Keratinocyte (primary cell): ENCODE measurements around the gene PTPRT. TPM values are rescaled to one million over a fixed set of nuclear protein-coding genes. Genes with fewer than 3 reads are reported as not detected.

Experiments used
- DNase-seq: peaks from one replicate; pipeline ENCODE4 v3.0.0-alpha.2; 2011; ENCODE audit warnings: low read depth, missing footprints, low spot score
- FAIRE-seq: peaks from 2 replicates; lab custom pipeline; 2011; peaks lifted over from hg19 to GRCh38; lab: Jason Lieb, UNC
- H2AFZ ChIP-seq: 2 replicates; pipeline ENCODE4 v1.6.0; 2012; ENCODE audit warnings: low read length, control low read depth, inconsistent platforms; ENCODE audit not compliant: control insufficient read depth
- H3K27ac ChIP-seq: 2 replicates; pipeline ENCODE4 v1.5.1; 2011; ENCODE audit warnings: low read length; ENCODE audit not compliant: control insufficient read depth, insufficient read depth
- H3K27me3 ChIP-seq: 3 replicates; pipeline ENCODE4 v1.6.0; 2011; ENCODE audit warnings: low read length; ENCODE audit not compliant: control insufficient read depth, insufficient read depth; ENCODE audit errors: extremely low read depth
- H3K36me3 ChIP-seq, 2 experiments: 2 replicates in 1 of 2; 3 replicates in 1 of 2; pipeline ENCODE4 v1.5.1; 2011; ENCODE audit warnings: low read length in 2 of 2, mild to moderate bottlenecking in 1 of 2; ENCODE audit not compliant: control insufficient read depth in 2 of 2, insufficient read depth in 2 of 2; ENCODE audit errors: extremely low read depth in 1 of 2
- H3K4me1 ChIP-seq: 3 replicates; pipeline ENCODE4 v1.5.1; 2011; ENCODE audit warnings: low read length; ENCODE audit not compliant: control insufficient read depth, insufficient read depth; ENCODE audit errors: extremely low read depth
- H3K4me2 ChIP-seq: 3 replicates; pipeline ENCODE4 v1.6.0; 2011; ENCODE audit warnings: low read depth, low read length; ENCODE audit not compliant: control insufficient read depth, insufficient read depth; ENCODE audit errors: extremely low read depth
- H3K4me3 ChIP-seq, 3 experiments: fragments of 200-600 bp in 1 of 3; sonication (generic) in 1 of 3; 2 replicates in 2 of 3; 3 replicates in 1 of 3; pipeline ENCODE4 v1.5.1; 2011 to 2016; ENCODE audit warnings: low read length in 3 of 3, mild to moderate bottlenecking in 3 of 3, control low read depth in 2 of 3, inconsistent platforms in 1 of 3, low read depth in 1 of 3, mixed read lengths in 1 of 3, mixed run types in 1 of 3, moderate library complexity in 1 of 3; ENCODE audit not compliant: control insufficient read depth in 2 of 3, insufficient read depth in 2 of 3; ENCODE audit errors: extremely low read depth in 1 of 3
- H3K79me2 ChIP-seq: 2 replicates; pipeline ENCODE4 v1.6.0; 2012; ENCODE audit warnings: low read length; ENCODE audit not compliant: control insufficient read depth, insufficient read depth
- H3K9ac ChIP-seq: 3 replicates; pipeline ENCODE4 v1.6.0; 2011; ENCODE audit warnings: low read length; ENCODE audit not compliant: control insufficient read depth, insufficient read depth; ENCODE audit errors: extremely low read depth
- H3K9me1 ChIP-seq: 3 replicates; pipeline ENCODE4 v1.6.0; 2011; ENCODE audit warnings: low read length; ENCODE audit not compliant: control insufficient read depth, insufficient read depth; ENCODE audit errors: extremely low read depth
- H3K9me3 ChIP-seq: 2 replicates; pipeline ENCODE4 v1.5.1; 2012; ENCODE audit warnings: low read depth, low read length; ENCODE audit not compliant: control insufficient read depth
- H4K20me1 ChIP-seq: 3 replicates; pipeline ENCODE4 v1.6.0; 2011; ENCODE audit warnings: low read length; ENCODE audit not compliant: control insufficient read depth, insufficient read depth; ENCODE audit errors: extremely low read depth
- CTCF ChIP-seq, 3 experiments: IDR thresholded peaks in 1 of 3; conservative IDR thresholded peaks in 1 of 3; optimal IDR thresholded peaks in 1 of 3; 2 replicates in 2 of 3; 3 replicates in 1 of 3; pipeline versions ENCODE3 to v1.5.1; 2011; ENCODE audit warnings: low read length in 3 of 3, mild to moderate bottlenecking in 3 of 3, moderate library complexity in 2 of 3, control low read depth in 1 of 3, inconsistent platforms in 1 of 3; ENCODE audit not compliant: insufficient read depth in 2 of 3; ENCODE audit errors: extremely low read depth in 1 of 3
- EZH2 ChIP-seq: IDR thresholded peaks from one replicate; pipeline ENCODE4 v1.6.1; 2012; ENCODE audit warnings: inconsistent platforms, mild to moderate bottlenecking, low read length, moderate library complexity
- dilution Hi-C: fragments of 300-500 bp; cut with MboI; formaldehyde crosslinking; loops from one replicate; pipeline ENCODE4 v1.7.0; 2020; ENCODE audit warnings: low sequenced_read_pairs; ENCODE audit not compliant: extremely low pct_ligation_motif_present
- polyA plus RNA-seq, 5 experiments: library from polyadenylated mRNA; depleted of rRNA in 3 of 5; stranded (reverse) in 3 of 5; stranded (forward) in 1 of 5; unstranded in 1 of 5; fragments of >200 nt; gene quantifications; 1 replicate in 1 of 5; 2 replicates in 3 of 5; 3 replicates in 1 of 5; pipeline versions ENCODE4 v1.2.1 to v1.2.3, GENCODE V29; 2011 to 2012; ENCODE audit warnings: missing spikeins in 2 of 5, low read depth in 1 of 5, low replicate concordance in 1 of 5

PTPRT gene
- polyA plus RNA-seq, 1 donor (not counting 4 experiments of a cell fraction or from before 2014, with no cell fraction given), result not detected

GRCh38 chr20:42609618-42610017, 580.1 kb downstream of the PTPRT start:
- H3K9me1 ChIP-seq, result no peaks in the 10 kb centered on the region
- no peak for DNase-seq
- no peak overlapping the region for H3K4me3 ChIP-seq
- no peaks in the 10 kb centered on the region for H3K79me2 ChIP-seq
- H4K20me1 ChIP-seq, result no peaks in the 10 kb centered on the region
- dilution Hi-C loops, result no loop called here
- no peak overlapping the region for H3K4me2 ChIP-seq
- H3K27me3 ChIP-seq, result no peaks in the 10 kb centered on the region
- no peak overlapping the region for H3K27ac ChIP-seq
- peaks cover 3% of the 10 kb centered on the region for H3K4me1 ChIP-seq
- no peaks in the 10 kb centered on the region for H3K36me3 ChIP-seq
- no peaks in the 10 kb centered on the region for H3K9me3 ChIP-seq
- no peak for FAIRE-seq
- TF ChIP-seq CTCF (optimal IDR thresholded peaks at IDR 0.05 in 1 of 3, IDR thresholded peaks at IDR 0.05 in 1 of 3, conservative IDR thresholded peaks at IDR 0.05 in 1 of 3; ENCODE audit: extremely low read depth in 1 of 3, insufficient read depth in 2 of 3, low read length in 3 of 3), result no peak
- no peak for TF ChIP-seq EZH2
- no peak overlapping the region for H3K9ac ChIP-seq
- H2AFZ ChIP-seq, result no peak overlapping the region

GRCh38 chr20:42604998-42605956, 584.4 kb downstream of the PTPRT start:
- Histone ChIP-seq H3K4me3 (no peak overlapping the region), H3K27ac (no peak overlapping the region), H3K36me3 (no peaks in the 10 kb centered on the region), H3K27me3 (no peaks in the 10 kb centered on the region), H3K9ac (no peak overlapping the region), H3K4me1 (peaks cover 3% of the 10 kb centered on the region), H2AFZ (no peak overlapping the region), H3K9me3 (no peaks in the 10 kb centered on the region), H3K4me2 (no peak overlapping the region), H3K9me1 (no peaks in the 10 kb centered on the region), H3K79me2 (no peaks in the 10 kb centered on the region), H4K20me1 (no peaks in the 10 kb centered on the region)
- DNase-seq (no peak), FAIRE-seq (peak; percentile 49)
- dilution Hi-C loops, result no loop called here
- no peak for TF ChIP-seq EZH2
- no peak for TF ChIP-seq CTCF (optimal IDR thresholded peaks at IDR 0.05 in 1 of 3, IDR thresholded peaks at IDR 0.05 in 1 of 3, conservative IDR thresholded peaks at IDR 0.05 in 1 of 3; ENCODE audit: extremely low read depth in 1 of 3, insufficient read depth in 2 of 3, low read length in 3 of 3)
